ENCODE measurements around the gene SNX24.
"Not testable (repeated sequence)": the region's sequence is repeated elsewhere in the genome, so short reads cannot be mapped to it uniquely, and the experiment has no call there.

Gene SNX24

DNA sequence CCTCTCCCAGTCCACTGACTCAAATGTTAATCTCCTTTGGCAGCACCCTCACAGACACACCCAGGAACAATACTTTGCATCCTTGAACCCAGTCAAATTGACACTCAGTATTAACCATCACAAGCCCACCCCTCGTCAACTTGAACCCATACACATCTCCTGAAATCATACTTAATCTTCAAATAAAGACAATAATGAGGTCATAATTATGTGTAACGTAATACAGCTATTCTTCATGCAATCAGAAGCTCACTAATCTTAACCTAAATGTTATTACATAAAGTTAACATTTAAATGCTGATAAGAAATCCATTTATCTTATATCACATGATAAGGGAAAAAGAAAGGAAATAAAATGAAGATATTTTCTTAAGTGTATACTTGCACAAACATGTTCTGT is 125.9 kb downstream of the SNX24 start:
- no peak for DNase-seq

DNA sequence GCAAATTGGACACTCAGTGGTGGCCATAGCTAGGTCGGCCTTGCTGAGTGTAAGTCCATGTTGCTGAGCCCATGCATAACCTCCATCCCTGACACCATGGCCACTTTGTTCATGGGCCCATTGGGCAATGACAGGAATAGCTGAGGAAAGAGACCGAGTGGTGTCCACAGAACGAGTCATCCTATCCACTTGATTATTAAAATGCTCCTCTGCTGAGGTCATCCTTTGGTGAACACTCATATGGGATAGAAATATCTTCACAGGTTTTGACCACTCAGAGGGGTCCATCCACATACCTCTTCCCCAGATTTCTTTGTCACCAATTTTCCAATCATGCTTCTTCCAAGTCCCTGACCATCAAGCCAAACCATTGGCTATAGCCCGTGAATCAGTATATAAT is 127.5 kb downstream of the SNX24 start:
- no peak for DNase-seq

DNA sequence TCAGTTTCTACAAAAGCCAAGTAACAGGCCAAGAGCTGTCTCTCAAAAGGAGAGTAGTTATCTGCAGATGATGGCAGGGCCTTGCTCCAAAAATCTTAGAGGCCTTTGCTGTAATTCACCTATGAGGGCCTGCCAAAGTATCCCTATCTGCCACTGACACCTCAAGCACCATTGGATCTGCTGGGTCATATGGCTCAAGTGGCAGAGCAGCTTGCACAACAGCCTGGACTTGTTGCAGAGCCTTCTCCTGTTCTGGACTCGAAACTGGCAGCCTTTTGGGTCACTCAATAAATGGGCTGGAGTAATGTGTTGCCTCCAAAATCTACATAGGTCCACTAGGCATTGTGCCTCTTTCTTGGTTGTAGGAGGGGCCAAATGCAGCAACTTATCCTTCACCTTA is 128.3 kb downstream of the SNX24 start:
- DNase-seq: not testable (repeated sequence)

DNA sequence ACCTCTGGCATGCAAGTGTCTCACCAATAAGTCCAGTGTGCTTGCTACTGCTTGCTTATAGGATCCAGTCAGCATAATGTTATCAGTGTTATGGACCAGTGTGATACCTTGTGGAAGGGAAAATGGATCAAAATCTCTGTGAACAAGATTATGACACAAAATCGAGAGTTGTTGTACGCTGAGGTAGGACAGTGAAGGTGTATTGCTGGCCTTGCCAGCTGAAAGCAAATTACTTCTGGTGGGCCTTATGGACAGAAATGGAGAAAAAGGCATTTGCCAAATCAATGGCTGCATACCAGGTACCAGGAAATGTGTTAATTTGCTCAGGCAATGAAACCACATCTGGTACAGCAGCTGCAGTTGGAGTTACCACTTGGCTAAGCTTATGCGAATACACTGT is 128.8 kb downstream of the SNX24 start:
- DNase-seq: not testable (repeated sequence)

DNA sequence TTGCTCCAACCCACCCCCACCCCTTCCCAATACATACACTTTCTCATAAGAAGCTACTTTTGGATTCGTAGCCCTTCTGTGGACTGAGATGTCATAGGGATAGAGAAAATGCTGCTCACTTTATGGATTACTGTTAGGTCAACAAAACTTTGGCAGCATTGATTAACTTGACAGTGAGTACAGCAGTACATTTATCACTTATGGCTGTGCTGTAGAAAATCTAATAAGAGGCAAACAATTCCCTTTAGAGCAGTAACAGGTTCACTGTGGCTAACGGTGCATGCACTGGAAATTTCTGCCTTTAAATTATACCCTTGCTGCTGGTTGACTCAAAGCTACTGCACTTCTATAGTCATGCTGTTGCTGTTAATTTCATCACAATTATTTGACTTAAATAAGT is 131.9 kb downstream of the SNX24 start:
- DNase-seq: no peak

DNA sequence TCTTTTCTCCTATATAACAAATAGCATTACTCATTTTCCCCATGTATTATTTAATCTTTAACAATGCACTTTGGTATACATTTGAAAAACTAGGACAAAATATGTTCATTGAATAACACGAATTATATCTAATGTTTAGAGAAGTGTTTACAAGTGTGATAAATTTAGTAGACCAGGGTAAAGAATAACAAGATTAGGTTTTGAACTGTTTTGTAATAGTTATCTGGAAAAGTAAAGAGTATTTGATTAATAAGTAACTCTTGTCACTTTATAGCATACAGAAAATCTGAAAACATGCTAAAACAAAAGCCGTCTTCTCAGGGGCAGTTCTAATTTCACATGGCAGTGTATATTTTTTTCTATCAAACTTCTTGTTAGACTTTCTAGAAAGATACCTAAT is 132.7 kb downstream of the SNX24 start:
- DNase-seq: no peak

DNA sequence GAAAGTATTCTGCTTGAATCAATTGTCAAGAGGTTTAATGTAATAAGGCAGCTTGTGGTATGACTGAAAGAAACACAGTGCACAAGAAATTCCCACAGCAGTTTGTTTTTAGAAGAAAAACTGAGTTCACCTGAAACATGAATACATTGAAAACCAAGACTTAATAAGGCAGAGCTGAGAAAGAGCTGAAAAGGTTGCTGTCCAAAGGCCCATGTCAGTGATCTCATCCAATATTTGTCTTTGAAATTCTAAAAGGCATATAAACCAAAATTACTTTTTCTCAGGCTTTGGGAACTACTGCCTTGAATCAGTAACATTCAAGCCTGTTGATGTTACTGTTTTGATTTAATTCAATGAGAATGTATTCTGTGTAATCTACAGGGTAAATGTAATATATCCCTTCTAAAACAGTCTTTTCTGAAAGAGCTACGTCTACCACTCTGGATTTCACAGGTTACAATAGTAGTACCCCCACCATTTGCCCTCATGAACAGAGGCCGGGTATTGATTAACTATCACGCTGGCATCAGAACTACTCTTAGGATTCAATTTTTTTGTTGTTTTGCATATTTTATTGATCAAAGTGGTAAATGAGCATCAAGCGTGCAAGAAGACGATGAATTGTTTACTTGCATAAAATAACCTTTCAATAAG is 133.4 kb downstream of the SNX24 start:
- DNase-seq: no peak

DNA sequence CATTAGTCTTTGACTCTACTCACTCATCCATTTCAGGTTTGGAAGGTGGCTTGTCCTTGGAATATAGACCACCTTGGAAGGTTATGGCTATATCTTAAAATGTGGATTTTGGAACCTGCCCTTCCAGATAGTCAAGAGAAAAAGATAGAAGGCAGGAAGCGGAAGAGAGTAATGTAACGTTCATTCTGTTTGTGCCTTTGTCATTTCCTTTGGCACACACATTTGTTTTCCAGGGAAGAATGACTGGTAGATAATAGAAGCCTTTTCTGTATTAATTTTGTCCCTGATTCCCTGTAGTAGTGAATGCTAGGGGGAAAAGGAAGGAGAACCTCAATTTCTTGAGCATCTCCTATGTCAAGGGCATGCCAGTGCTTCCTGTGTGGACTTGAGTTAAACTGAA is 136.4 kb downstream of the SNX24 start:
- DNase-seq: no peak

DNA sequence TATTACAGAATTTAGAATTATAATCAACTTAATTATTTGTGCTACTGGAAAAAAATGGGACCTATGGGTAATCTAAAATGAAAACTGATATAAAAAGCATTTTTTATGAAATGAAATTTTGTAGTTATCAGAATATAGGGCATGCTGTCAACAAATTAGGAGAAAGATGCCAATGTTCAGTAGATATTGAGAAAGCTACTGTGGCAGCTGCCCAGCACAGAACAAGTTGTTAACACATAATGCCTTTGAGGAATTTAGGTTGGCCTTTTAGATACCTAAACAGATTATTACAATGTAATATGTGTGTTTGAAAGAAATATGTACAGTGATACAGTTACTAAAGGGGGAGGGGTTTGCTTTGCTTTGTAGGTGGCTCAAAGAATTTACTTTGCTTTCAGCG is 137.0 kb downstream of the SNX24 start:
- DNase-seq: no peak

DNA sequence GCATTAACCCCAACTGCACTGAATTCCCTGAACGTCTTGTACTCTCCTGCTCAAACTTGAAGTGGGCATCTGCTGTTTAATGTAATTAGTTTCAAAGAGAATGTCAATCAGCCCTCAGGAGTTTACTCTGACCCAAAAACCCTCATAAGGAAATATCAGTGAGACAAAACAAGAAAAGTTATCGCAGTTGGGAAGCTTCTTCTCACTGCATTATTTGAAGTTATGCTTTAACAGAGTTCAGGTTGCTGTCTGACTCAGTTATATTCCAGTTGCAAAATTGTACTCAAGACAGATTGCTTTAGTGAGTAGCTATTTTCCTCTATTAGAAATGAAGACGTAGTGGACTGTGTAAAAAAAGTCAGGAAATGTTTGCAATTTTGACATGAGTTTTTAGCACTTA is 139.0 kb downstream of the SNX24 start:
- no peak for DNase-seq

DNA sequence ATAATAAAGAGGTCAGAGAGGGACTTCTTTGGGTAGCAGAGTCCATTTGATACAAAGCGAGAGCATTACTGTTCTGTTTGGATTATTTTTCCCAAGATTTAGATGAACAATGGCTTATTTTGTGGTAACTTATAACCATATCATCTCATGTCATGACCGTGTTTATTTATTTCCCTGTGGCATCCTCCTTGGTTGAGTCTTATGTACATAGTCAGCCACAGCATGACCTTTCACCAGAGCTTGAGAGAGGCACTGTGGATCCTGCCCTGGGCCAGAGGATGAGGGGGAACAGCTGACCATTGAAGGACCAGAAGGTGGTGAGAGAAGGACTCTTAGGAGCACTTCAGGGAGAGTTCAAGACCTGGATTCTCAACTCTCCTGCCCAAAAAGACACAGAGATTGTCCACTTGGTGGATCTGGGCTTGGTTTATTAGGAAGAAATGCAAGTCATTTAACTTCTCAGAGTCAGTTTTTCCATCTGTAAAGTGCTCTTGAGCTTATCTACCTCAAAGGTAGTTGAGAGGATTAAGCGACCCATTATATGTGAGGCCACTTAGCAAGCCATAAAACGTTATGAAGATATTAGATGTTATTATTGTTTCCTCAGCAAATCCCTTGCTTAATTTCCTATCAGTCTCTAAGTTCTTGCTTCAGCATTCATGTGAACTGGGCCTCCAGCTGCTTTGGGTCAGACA is 139.7 kb downstream of the SNX24 start:
- DNase-seq: no peak

DNA sequence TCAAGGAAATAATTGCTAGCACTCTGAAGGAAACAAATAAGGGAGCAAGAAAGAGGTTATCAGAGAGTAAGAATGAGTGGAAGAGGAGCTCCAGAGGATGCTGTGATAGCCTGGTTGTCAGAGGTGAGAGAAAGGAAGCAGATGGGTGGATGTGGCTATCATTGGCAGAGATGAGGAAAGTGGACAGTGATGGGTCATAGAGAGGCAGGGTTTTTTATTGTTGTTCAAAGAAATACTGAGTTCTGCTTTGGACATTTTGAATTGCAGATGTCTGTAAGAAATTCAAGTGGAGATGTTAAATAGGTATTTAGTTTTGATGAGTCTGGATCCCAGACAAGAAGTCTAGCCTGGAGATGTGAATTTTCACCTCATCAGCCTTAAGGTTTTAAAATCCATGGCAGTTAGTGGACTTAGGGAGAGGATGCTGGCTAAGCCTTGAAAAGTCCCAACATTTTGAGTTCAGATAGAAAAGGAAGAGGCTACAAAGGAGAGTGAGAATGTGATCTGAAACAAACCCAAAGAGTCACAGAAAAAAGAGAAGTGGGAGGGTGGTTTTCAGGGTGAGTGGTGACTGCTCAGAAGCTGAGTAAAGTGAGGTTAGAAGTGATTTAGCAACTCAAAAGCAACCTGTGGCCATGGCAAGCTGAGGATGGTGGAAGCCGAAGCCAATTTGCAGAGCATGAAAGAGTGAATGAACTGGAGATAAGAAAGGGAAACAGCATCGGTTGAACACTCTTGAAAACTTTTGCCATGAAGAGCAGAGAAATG is 140.7 kb downstream of the SNX24 start:
- DNase-seq: no peak

DNA sequence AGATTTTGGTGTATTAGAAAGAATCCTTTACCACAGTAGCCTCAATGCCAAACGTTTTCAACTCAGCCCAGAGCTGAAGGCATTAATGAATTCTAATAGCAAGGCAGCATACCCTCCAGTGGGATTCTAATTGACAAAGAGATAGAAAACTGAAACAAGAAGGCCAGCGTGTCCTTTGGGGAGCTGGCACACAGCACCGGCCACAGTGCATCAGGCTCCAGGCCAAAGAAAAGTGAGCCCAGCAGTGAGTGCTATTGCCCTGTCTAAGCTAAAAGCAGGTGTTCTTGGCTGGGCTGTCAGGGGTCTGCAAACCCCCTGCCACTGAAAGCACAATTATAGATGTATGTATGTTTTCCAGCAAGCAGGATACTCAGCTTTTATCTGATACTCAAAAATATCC is 150.7 kb downstream of the SNX24 start:
- no peak for DNase-seq

DNA sequence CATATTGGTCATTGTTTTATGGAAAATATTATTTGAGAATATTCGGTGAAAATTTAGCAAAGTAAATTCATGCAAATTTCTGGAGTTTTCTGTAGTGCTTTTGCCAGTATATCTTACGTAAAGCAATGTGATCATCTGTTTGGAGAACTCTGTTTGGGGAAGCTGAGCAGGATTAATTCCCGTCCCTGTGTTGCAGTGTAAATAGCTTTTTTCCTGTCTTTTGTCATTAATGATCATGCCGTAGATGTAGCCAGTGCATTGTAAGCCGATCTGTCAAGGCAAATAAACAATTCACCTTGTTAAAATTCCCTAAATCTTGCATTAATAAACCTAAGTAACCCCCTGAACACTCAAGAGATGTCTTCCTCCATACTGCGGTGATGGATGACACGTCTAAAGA is 151.9 kb downstream of the SNX24 start:
- no peak for DNase-seq

DNA sequence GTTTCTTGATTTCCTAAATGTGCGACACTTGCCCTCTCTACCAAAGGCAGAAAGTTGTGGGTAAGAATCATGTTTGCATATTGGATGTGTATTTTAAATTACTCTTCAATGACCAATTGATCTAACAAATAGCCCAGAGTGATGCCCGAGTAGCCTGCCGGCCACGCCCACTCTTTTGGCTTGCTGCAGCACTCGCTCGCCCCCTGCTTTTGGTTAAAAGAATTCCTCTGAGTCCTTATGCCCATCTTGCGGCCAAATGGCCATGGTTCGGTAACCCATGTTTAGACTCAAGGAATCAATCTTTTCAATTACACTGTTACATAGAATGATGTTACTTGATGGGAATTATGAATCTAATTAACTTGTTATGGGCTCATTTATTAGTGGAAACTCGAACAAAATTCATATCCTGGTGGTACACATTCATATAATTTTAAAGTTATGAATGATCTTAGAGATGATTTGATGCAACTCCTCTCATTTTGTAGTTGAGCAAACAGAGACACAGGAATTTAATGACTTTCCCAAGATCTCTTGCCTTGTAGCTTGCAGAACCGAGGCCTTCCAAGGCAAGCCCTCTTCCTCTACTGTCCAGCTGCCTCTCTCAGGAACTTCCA is 154.6 kb downstream of the SNX24 start:
- DNase-seq: no peak

DNA sequence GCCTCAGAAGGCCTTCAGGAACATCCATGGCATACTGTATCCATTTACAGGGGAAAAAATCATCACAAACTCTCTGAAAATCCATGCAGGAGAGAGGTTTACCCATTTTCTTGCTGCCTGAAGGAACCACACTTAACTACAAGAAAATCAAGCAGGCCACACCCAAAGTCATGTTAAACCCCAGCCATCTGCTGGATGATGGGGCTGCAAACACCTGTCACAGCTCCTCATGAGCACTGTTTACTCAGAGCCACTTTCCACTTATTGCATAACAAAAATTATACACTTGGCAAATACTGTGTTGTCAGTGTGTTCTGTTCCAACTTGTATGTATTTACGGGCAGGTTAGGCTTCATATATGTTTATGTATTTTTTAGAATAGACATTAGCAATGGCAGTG is 155.3 kb downstream of the SNX24 start:
- peak; percentile 35 for DNase-seq

DNA sequence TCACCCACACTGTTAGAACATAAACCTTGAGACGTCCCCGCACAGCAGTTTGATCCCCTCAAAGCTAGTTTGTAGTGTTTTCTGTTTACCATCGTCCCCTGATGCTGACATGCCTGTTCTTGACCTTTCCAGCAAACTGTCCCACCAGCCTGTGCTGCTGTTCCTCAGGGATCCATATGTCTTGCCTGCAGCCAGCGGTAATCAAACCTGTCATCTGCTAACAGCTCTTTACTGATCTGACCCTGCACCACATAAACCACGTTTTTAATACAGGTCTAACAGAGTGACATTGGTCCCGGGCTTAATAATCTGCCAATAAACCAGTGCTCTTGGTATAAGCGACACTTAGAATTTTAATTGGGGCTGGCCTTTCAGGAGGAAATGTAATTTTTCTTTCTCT is 156.4 kb downstream of the SNX24 start:
- no peak for DNase-seq

DNA sequence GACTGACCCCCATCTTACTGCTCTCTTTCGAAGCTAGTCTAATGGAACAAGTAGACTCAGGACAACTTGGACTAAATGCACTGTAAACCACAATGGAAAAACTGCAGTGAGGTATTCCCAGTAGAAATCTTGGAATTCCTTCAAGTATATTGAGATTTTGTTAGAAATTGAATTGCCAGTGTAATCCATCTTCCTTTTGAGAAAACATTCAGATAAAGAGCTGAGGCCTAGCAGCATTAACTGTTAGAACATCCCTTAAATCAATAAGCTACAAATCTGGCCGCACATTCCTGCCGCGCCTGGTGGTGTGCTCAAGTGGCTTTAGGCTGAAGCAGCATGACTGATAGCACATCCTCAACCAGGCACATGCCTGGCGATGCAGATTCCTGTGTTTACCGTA is 161.8 kb downstream of the SNX24 start:
- no peak for DNase-seq

DNA sequence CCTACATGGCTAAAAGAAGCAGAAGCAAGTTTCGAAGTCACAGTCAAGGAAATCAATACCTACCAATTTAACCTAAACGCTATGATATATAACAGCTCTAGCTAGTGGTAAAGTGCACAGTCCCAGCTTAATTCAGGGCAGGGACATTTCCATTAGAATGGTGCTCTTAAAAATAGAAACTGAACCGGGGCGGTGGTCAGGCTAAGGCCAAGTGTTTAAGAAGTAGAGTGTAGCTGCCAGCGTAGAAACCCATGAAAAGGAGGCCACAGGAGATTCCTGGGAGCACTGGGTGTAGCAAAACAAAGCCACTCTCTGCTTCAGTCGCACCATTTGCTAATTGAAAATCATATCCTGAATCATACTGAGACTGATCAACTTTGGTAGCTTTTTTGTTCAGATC is 162.3 kb downstream of the SNX24 start:
- DNase-seq: no peak

DNA sequence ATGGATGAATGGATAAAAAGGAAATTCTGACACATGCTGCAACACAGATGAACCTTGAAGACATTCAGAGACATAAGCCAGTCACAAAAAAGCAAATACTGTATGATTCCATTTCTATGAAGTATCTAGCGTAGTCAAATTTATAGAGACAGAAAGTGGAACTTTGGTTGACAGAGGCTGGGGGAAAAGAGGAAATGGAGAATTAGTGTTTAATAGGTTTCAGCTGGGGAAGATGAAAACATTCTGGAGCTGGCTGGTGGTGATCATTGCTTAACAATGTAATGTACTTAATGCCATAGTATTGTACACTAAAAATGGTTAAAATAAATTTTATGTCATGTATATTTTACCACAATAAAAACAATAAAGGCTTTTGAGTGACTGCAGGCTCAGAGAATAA is 166.9 kb downstream of the SNX24 start:
- DNase-seq: no peak

DNA sequence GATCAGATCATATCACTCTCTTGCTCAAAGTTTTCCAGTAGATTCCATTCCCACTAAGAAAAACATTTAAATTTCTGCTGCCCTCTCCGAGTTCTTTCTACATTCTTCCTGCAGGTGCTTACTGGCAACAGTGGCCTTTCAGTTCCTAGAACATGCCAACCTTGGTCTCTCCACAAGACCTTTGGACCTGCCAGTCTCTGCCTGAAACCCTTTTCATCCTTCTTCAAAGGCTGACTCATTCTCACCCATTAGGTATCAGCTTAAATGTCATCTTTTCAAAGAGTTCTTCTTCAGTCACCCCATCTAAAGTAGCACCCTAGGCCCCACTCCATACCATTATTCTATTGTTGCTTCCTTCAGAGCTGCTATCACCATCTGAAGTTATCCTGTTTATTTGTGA is 169.3 kb downstream of the SNX24 start:
- no peak for DNase-seq

DNA sequence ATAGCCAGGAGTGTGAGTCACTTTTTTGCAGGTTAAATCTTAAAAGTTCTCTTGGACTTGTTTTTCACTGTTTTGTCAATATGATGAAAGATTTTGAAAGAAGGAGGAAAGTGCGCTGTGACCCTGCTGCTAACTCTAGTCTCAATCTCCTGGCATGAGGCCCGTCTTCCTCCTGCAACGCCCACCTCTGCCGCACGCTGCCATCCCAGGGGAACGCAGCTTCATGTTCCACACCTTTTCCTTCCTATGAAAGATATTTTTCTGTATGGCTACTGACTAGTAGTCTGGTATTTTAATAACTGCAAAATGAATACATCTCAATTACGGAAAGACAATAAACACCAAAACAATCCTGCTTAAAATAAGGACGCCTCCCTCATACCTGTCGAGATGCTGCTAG is 182.8 kb downstream of the SNX24 start:
- DNase-seq: no peak

DNA sequence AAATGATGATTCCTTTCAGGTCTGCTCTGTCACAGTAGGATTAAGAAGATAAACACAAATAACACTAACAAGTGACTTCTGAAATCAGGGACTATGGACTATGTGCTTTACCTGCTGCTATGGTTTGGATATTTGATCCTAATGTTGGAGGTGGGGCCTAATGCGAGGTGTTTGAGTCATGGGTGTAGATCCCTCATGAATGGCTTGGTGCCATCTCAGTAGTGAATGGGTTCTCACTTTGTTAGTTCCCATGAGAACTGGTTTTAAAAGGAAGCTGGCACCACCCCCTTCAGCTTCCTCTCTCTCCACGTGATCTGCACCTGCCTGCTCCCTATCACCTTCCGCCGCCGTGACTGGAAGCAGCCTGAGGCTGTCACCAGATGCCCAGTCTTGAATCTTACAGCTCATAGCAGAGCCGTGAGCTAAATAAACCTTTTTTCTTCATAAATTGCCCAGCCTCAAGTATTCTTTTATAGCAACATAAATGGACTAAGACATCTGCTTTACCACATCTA is 187.8 kb downstream of the SNX24 start:
- no peak for DNase-seq
